Measurements from ENCODE around the gene COL6A3. TPM values are rescaled to one million over a fixed set of nuclear protein-coding genes. Genes with fewer than 3 reads are reported as not detected.

COL6A3 gene
- total and polyA plus RNA-seq, 11 donors, result 17.4 to 290 (median 87.3) TPM

DNA sequence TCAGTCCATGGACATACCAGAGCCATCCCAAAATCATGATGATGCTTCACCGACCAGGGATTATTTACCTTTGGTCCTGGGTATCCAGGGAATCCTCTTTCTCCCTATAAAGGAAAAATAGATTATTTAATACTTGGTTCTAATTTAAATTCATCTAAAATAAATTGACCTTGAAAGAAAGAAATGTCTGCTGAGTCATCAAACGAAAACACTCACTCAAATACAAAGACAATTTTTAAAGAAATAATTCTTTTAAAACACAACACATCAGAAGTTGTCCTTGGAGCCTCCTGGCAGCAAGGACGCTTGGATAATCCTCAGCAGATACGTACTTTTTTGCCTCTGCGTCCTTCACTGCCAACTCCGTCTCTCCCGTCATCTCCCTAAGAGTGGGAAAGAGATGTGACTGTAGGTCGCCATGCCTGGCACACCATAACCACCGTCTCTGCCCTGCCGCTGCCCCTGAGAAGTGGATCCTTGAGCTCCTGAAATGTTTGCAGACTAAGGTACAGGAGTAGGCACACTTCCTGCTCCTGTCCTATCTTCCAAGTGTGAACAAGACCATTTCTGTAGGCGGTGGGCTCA, 65.6 kb downstream of the COL6A3 start:
- Histone ChIP-seq H3K27ac (peak overlapping the region in 1 of 12 donors; percentile 26), H3K36me3 (peaks cover 0 to 97% (median 13%) of the 10 kb centered on the region in 9 donors), H3K4me1 (peaks cover 0 to 3% (median 0%) of the 10 kb centered on the region in 12 donors), H3K4me3 (no peak overlapping the region), H3K9me3 (no peaks in the 10 kb centered on the region), H3K27me3 (peaks cover 0 to 4% (median 0%) of the 10 kb centered on the region in 9 donors)
- TF ChIP-seq, protein P1, sequence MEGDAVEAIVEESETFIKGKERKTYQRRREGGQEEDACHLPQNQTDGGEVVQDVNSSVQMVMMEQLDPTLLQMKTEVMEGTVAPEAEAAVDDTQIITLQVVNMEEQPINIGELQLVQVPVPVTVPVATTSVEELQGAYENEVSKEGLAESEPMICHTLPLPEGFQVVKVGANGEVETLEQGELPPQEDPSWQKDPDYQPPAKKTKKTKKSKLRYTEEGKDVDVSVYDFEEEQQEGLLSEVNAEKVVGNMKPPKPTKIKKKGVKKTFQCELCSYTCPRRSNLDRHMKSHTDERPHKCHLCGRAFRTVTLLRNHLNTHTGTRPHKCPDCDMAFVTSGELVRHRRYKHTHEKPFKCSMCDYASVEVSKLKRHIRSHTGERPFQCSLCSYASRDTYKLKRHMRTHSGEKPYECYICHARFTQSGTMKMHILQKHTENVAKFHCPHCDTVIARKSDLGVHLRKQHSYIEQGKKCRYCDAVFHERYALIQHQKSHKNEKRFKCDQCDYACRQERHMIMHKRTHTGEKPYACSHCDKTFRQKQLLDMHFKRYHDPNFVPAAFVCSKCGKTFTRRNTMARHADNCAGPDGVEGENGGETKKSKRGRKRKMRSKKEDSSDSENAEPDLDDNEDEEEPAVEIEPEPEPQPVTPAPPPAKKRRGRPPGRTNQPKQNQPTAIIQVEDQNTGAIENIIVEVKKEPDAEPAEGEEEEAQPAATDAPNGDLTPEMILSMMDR (IDR thresholded peaks at IDR 0.05), result no peak
- no peak for TF ChIP-seq POLR2A (IDR thresholded peaks at IDR 0.05)
- intact Hi-C loops (cut with DNase I), result no loop called here
- ATAC-seq, result no peak
- DNase-seq, result no peak
- 84 to 91% (median 89%) methylated on average over 11 of the region's 11 CpGs for WGBS, 4 donors

- DNase-seq (no peak), ATAC-seq (no peak)
- H3K4me3 ChIP-seq, result no peak overlapping the region
- H3K27ac ChIP-seq, result peak overlapping the region in 2 of 12 donors; percentile 4 to 57
- H3K27me3 ChIP-seq, result no peaks in the 10 kb centered on the region
- 73 to 85% (median 80%) methylated on average over 4 of the region's 4 CpGs for WGBS, 4 donors
- intact Hi-C loops (cut with DNase I), result no loop called here
- H3K36me3 ChIP-seq, result peaks cover 0 to 89% (median 14%) of the 10 kb centered on the region in 9 donors
- peaks cover 0 to 3% (median 0%) of the 10 kb centered on the region in 12 donors for H3K4me1 ChIP-seq
- no peaks in the 10 kb centered on the region for H3K9me3 ChIP-seq
- TF ChIP-seq, protein P1 (IDR thresholded peaks at IDR 0.05), result no peak
- TF ChIP-seq POLR2A (IDR thresholded peaks at IDR 0.05), result no peak
These were observed 67.9 kb downstream of the COL6A3 start for GRCh38 chr2:237345891-237346640.

- ATAC-seq (no peak), DNase-seq (no peak)
- H3K27me3 ChIP-seq, result no peaks in the 10 kb centered on the region
- intact Hi-C loops (cut with DNase I), result no loop called here
- no peaks in the 10 kb centered on the region for H3K9me3 ChIP-seq
- H3K27ac ChIP-seq, result peak overlapping the region in 3 of 12 donors; percentile 4 to 57 (median 17)
- TF ChIP-seq POLR2A (IDR thresholded peaks at IDR 0.05), result no peak
- TF ChIP-seq, protein P1 (IDR thresholded peaks at IDR 0.05), result no peak
- 80 to 88% (median 86%) methylated on average over 7 of the region's 7 CpGs for WGBS, 4 donors
- H3K4me1 ChIP-seq, result peaks cover 0 to 3% (median 0%) of the 10 kb centered on the region in 12 donors
- peaks cover 0 to 89% (median 20%) of the 10 kb centered on the region in 9 donors for H3K36me3 ChIP-seq
- no peak overlapping the region for H3K4me3 ChIP-seq
These were observed 68.6 kb downstream of the COL6A3 start for GRCh38 chr2:237345411-237345810.

DNA sequence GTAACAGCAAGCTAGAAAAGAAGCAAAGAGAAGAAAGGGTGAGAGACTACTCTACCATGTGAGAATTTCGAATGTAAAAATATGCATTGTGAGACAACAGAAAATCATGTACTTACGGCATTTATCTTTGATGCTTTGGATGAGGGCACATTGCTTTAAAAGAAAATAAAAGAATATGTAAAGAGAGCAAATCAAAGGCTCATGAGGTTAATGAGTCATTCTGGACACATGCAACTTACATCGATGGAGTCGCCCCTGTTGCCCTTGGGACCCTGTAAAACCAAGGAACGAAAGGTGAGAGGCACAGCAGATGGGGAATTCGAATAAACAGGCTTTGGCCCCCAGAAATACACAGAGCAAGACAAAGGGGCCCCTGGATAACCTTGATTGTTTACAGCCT, 69.0 kb downstream of the COL6A3 start:
- intact Hi-C loops (cut with DNase I), result no loop called here
- WGBS, 4 donors, result 86 to 89% (median 86%) methylated on average over 6 of the region's 6 CpGs

More for the DNA sequence above, 69.0 kb downstream of the COL6A3 start:
- peak overlapping the region in 2 of 12 donors; percentile 17 to 57 for H3K27ac ChIP-seq
- H3K27me3 ChIP-seq, result no peaks in the 10 kb centered on the region
- no peaks in the 10 kb centered on the region for H3K9me3 ChIP-seq
- no peak for TF ChIP-seq POLR2A (IDR thresholded peaks at IDR 0.05)
- ATAC-seq (no peak), DNase-seq (no peak)
- no peak overlapping the region for H3K4me3 ChIP-seq
- peaks cover 0 to 3% (median 0%) of the 10 kb centered on the region in 12 donors for H3K4me1 ChIP-seq
- peaks cover 0 to 90% (median 25%) of the 10 kb centered on the region in 9 donors for H3K36me3 ChIP-seq
